ENCODE data around the gene ABCD1.
"Not testable (repeated sequence)": the region's sequence is repeated elsewhere in the genome, so short reads cannot be mapped to it uniquely, and the experiment has no call there.

The ABCD1 gene

DNA sequence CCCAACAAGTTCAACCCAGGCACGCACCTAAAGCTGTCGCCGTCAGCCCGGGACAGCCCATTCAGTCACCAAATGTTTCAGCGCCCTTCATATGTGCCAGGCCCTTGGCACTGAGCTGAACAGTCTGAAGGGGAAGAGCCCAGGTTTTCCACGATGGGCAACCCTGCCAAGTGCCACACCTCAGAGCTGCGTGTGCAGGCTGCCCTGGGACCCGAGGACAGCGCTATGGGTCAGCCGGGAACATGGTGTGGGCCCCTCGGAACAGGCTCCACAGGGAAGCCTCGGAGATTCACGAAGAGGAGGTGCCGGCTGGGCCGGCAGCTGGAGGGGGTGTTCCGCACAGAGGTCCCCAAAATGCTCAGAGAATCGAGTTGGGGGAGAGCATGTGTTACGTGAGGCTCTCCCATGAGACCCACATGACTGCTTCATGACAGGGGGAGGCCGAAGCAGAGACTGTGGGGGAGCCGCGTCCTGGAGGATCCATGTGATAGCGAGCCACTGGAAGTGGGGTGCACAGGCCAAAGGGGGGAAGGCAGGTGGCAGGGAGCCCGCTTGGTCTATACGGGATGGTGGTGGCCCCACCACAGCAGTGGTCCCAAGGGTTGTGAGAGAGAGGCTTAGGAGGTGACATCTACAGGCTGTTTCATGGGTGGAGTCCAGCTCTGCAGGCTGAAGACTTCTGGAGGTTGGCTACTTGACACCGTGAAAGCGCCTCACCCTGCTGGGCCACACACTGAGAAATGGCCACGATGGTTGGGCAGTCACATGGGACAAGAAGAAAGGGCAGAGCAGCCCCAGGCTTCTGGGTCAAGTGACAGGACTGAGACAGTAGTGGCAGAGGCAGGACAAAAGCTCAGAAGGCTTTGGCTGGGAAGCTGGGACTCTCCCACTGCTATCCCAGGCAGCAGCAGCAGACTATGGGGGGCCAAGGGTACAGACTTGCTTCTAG lies 14.7 kb upstream of the ABCD1 start:
- DNase-seq (ENCODE audit: low read depth in 2 of 2): no peak

DNA sequence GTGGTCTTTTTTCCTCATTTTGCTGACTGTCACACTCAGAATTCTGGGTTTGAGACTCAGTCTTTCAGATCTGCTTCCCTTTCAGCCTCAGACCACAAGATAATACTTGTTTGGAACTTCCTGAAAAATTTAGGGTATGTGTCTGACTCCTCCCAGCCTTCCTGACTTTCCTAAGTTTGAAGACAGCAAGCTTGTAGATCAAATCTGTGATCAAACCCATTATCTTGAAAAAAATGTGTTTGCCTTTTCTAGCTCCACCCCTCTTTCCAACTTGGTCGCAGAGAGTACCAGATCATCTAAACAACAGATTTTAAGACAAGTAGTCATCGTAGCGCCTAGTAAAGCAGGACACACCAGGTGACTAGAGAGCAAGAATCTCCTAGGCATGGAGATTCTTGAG lies 10.4 kb upstream of the ABCD1 start:
- no peak for DNase-seq (ENCODE audit: low read depth in 2 of 2)

- no peak for DNase-seq (ENCODE audit: low read depth in 2 of 2)
Measured at GRCh38 chrX:153717445-153717844, 7.2 kb upstream of the ABCD1 start.

- DNase-seq (ENCODE audit: low read depth in 2 of 2): no peak
Measured at GRCh38 chrX:153719238-153719637, 5.4 kb upstream of the ABCD1 start.

DNA sequence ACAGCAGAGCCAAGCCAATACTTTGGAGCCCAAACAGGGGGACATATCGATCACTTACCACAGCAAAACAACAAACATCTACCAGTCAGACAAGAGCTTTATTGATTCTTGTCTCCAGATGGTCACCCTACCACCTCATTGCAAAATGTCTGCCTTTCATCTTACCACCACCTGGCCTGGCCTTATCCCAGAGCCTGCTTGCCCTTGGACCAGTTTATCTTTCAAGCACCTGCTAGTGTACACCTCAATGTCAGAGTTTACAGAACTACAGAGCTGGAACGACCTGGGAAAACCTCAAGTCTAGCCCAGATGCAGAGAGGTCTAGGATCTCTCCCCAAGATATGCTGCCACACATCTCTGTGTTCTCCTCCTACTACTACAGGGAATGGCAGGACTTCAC lies 5.0 kb upstream of the ABCD1 start:
- DNase-seq (ENCODE audit: low read depth in 2 of 2): no peak

- DNase-seq (ENCODE audit: low read depth in 2 of 2): no peak
Measured at GRCh38 chrX:153722704-153723350, 1.8 kb upstream of the ABCD1 start.

GRCh38 chrX:153723351-153724251 lies 1.1 kb upstream of the ABCD1 start:
- peak; percentile 24 to 27 for DNase-seq (ENCODE audit: low read depth in 2 of 2)

GRCh38 chrX:153725039-153725831 lies 579 bp downstream of the ABCD1 start:
- no peak for DNase-seq (ENCODE audit: low read depth in 2 of 2)

GRCh38 chrX:153725832-153726285 lies 1.2 kb downstream of the ABCD1 start:
- DNase-seq (ENCODE audit: low read depth in 2 of 2): no peak

GRCh38 chrX:153726286-153727122 lies 1.8 kb downstream of the ABCD1 start:
- DNase-seq (ENCODE audit: low read depth in 2 of 2): no peak

- no peak for DNase-seq (ENCODE audit: low read depth in 2 of 2)
Measured at GRCh38 chrX:153727123-153727931, 2.7 kb downstream of the ABCD1 start.

DNA sequence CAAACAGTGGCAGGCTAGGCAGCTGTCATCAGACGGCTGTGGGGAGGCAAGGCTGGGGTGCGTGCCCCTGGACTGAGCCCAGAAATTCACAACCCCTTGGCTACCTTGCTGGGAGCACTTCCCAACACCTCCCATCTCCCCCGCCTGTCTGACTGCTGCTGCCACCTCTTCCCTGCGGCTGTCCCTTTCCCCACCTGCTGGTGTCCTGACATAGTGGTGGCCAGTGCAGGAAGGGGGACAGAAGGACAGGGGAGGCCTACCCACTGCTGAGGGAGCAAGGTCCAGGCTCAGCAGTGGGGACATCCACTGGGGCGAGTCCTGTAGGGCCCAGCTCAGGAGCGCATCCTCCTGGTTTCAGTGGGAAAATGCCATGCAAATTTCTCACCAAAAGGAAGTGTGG lies 3.4 kb downstream of the ABCD1 start:
- no peak for DNase-seq (ENCODE audit: low read depth in 2 of 2)

DNA sequence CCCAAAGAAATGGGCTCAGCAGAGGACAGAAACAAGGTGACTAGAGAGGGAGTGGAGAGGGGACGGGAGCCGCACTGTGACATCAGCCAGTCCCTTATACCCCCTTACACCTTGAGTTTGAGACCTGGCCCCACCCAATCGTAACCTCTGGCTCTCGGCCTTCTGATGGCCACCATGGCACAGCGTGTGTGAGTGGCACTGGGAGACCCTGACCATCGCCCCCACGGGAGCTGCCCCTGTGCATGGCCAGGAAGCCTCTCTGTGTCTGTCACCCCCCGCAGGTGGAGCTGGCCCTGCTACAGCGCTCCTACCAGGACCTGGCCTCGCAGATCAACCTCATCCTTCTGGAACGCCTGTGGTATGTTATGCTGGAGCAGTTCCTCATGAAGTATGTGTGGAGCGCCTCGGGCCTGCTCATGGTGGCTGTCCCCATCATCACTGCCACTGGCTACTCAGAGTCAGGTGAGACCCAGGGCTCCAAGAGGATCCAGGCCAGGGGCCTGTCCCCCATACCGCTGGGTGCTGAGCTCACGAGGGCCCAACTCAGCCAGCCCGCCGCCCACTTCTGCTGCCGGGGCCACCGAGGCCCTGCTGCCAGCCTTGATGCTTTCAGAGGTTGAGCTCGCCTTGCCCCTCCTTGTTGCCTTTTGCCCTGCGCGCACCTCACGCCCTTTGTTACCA lies 4.4 kb downstream of the ABCD1 start:
- no peak for DNase-seq (ENCODE audit: low read depth in 2 of 2)

- not testable (repeated sequence) for DNase-seq (ENCODE audit: low read depth in 2 of 2)
Measured at GRCh38 chrX:153730115-153730514, 5.5 kb downstream of the ABCD1 start.

DNA sequence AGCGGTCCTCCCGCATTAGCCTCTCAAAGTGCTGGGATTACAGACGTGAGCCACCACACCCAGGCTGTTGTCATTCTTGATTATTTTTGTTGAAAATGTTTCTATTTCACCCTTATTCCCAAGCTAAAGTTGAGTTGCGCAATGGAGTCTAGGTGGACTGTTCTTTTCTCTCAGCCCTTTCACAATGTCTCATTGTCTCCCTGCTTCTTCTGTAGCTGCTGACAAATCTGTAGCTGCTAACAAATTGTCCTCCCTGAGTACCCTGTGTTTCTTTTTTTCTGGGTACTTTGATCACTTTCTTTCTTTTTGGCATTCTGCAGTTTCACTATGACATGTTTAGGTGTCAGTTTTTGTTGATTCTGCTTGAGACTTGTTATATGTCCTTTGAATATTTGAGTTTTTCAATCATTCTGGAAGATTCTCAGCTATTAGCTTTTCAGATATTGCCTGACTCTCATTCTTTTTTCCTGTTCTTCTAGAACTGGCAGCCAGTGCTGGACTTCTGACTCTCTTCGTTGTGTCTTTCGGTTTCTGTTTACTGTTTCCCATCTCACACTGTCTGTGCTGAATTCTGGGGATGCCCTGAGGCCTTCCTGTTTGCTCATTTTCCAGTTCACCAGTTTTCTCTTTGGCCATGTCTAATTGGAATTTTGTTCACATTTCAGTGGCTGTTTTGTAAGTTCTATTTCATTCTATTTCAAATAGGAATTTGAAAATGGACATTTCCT lies 6.6 kb downstream of the ABCD1 start:
- DNase-seq (ENCODE audit: low read depth in 2 of 2): no peak

GRCh38 chrX:153731845-153732215 lies 7.2 kb downstream of the ABCD1 start:
- no peak for DNase-seq (ENCODE audit: low read depth in 2 of 2)

DNA sequence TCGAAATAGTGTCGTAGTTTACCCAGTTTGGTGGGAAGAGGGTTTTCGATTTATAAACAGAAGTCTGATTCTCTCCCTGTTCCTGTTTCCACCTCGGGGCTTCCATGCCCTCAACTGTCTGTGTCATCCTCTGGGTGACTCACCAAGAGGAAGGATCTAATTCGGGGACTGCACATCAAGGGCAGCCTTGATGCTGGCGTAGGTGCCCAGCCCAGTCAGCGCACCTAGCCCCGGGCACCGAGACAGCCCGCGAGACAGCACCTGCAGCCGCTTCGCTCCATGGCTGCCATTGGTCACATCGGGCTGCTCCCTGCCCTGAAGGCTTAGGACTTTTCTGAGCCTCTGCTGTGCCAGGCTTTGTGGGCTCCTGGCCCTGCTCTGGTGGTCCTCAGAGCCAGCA lies 7.7 kb downstream of the ABCD1 start:
- no peak for DNase-seq (ENCODE audit: low read depth in 2 of 2)

- no peak for DNase-seq (ENCODE audit: low read depth in 2 of 2)
Measured at GRCh38 chrX:153733651-153734240, 9.1 kb downstream of the ABCD1 start.

All from activated CD8-positive, alpha-beta memory T cell treated with anti-CD3 and anti-CD28 coated beads for 4 hours (primary cell).